Endodermal cell (in vitro differentiated cells): ENCODE results near the gene CSPG5. TPM values are rescaled to one million over a fixed set of nuclear protein-coding genes. Genes with fewer than 3 reads are reported as not detected.
A peak's percentile ranks its signal among the peaks of the same experiment; 100 is the strongest.

Experiments
- DNase-seq: peaks from one replicate; pipeline ENCODE4 v3.0.0-alpha.2; 2017
- H3K27ac ChIP-seq: 2 replicates; pipeline ENCODE4 v1.5.1; 2013; ENCODE audit warnings: mild to moderate bottlenecking, low read depth, low read length, moderate library complexity
- H3K27me3 ChIP-seq: 2 replicates; pipeline ENCODE4 v1.6.1; 2013; ENCODE audit warnings: mild to moderate bottlenecking, low read length, moderate library complexity; ENCODE audit not compliant: insufficient read depth, control insufficient read depth, poor library complexity, severe bottlenecking
- H3K36me3 ChIP-seq: 2 replicates; pipeline ENCODE4 v1.7.0; 2013; ENCODE audit warnings: mild to moderate bottlenecking, low read length, moderate library complexity; ENCODE audit not compliant: control insufficient read depth, insufficient read depth
- H3K4me1 ChIP-seq: one replicate; pipeline ENCODE4 v1.7.0; 2013; ENCODE audit warnings: low read length; ENCODE audit not compliant: control insufficient read depth, insufficient read depth
- H3K4me3 ChIP-seq: 2 replicates; pipeline ENCODE4 v1.5.1; 2013; ENCODE audit warnings: mild to moderate bottlenecking, low read length, moderate library complexity
- H3K9ac ChIP-seq: 2 replicates; pipeline ENCODE4 v1.6.1; 2013; ENCODE audit warnings: mild to moderate bottlenecking, low read length, moderate library complexity; ENCODE audit not compliant: poor library complexity, severe bottlenecking; ENCODE audit errors: extremely low read depth
- H3K9me3 ChIP-seq: 2 replicates; pipeline ENCODE4 v1.6.1; 2013; ENCODE audit warnings: mild to moderate bottlenecking, low read length, moderate library complexity; ENCODE audit not compliant: control insufficient read depth
- H3K27ac Mint-ChIP-seq: 2 replicates; pipeline ENCODE4 v1.8.0; 2020; ENCODE audit warnings: mixed read lengths
- H3K27me3 Mint-ChIP-seq: 2 replicates; pipeline ENCODE4 v1.8.0; 2021; ENCODE audit warnings: mild to moderate bottlenecking, mixed read lengths; ENCODE audit not compliant: insufficient read depth
- H3K36me3 Mint-ChIP-seq: 2 replicates; pipeline ENCODE4 v1.8.0; 2020; ENCODE audit warnings: low read depth, mixed read lengths
- H3K4me1 Mint-ChIP-seq: 2 replicates; pipeline ENCODE4 v1.8.0; 2020; ENCODE audit warnings: mixed read lengths
- H3K4me3 Mint-ChIP-seq: 2 replicates; pipeline ENCODE4 v1.8.0; 2020; ENCODE audit warnings: mild to moderate bottlenecking, moderate library complexity, mixed read lengths
- H3K9me3 Mint-ChIP-seq: 2 replicates; pipeline ENCODE4 v1.8.0; 2020; ENCODE audit warnings: mild to moderate bottlenecking, mixed read lengths
- CTCF ChIP-seq: fragments of 200-600 bp; sonication (generic); conservative IDR thresholded peaks from 2 replicates; pipeline ENCODE4 v1.5.0; 2021; ENCODE audit warnings: antibody characterized with exemption, mild to moderate bottlenecking
- WGBS, 2 experiments: methylation state at CpG; one replicate each; pipeline versions ENCODE4 v1.1.5 to v1.1.7; 2013; ENCODE audit warnings: missing lambda C conversion rate in 2 of 2, mixed read lengths in 1 of 2; ENCODE audit not compliant: insufficient coverage in 1 of 2, insufficient read length in 1 of 2; 5-methylcytosine and 5-hydroxymethylcytosine counted together
- total RNA-seq, 2 donors: library from RNA; stranded (reverse); fragmentation: NEBNext Ultra II Directional in 1 of 2; extraction: Animal tissue kit (Norgen Biotek cat#: 25700) in 1 of 2; gene quantifications; 2 replicates in 1 of 2; 3 replicates in 1 of 2; pipeline ENCODE4 v1.2.1, GENCODE V29; 2021

CSPG5 gene
- total RNA-seq, 2 donors from 2014 or later: 0.53 to 0.70 TPM

DNA sequence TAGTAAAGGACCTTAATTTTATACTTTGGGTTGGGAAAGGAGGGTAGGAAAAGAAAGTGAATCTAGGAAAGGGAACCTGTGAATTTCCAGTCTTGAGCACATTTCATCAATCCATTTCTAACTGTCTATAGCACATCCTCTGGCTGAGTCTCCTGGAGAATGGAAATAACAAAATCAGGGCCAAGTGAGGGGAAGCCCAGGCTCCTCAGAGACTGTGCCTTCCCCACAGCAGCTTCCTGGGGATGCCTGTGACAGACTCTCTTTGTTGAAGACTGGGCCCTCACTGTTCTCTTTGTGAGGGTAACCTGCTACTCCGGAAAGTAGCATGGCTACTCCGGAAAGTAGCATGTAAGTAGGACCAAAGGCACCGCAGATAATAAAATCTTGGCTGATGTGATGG is 22.6 kb upstream of the CSPG5 start:
- no peaks in the 10 kb centered on the region for H3K4me1 ChIP-seq
- WGBS, 2 experiments: 91 to 100% methylated on average over 3 of the region's 3 CpGs
- no peak for DNase-seq
- no peaks in the 10 kb centered on the region for H3K4me1 Mint-ChIP-seq
- H3K27ac Mint-ChIP-seq: no peak overlapping the region
- no peak overlapping the region for H3K4me3 ChIP-seq
- H3K36me3 ChIP-seq: peaks cover 80% of the 10 kb centered on the region
- no peaks in the 10 kb centered on the region for H3K9me3 ChIP-seq
- H3K27me3 Mint-ChIP-seq: no peaks in the 10 kb centered on the region
- H3K9me3 Mint-ChIP-seq: no peaks in the 10 kb centered on the region
- H3K27ac ChIP-seq: peak overlapping the region; percentile 60
- H3K27me3 ChIP-seq: no peaks in the 10 kb centered on the region
- no peak for TF ChIP-seq CTCF
- H3K4me3 Mint-ChIP-seq: no peak overlapping the region
- H3K36me3 Mint-ChIP-seq: peaks cover 65% of the 10 kb centered on the region
- no peak overlapping the region for H3K9ac ChIP-seq

DNA sequence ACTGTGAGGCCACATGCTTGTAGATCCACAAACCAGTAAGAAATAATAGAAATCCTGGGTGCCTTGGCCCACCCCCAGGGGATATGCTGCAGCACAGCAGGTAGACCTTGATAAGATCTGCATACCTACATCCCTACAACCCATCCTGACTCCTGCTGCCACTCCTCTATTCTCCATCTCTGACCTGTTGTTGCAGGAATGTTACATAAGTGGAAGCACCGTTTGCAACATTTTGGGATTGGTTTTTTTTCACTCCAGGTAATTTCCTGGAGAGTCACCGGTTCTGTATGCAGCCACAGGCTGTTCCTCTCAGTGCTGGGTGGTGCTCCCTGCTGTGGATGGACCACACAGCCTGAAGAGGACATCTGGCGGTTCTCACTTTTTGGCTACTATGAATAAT is 16.1 kb upstream of the CSPG5 start:
- Histone ChIP-seq H3K9me3 (no peaks in the 10 kb centered on the region), H3K9ac (no peak overlapping the region), H3K36me3 (peaks cover 77% of the 10 kb centered on the region), H3K27ac (no peak overlapping the region), H3K4me3 (no peak overlapping the region), H3K4me1 (no peaks in the 10 kb centered on the region), H3K27me3 (no peaks in the 10 kb centered on the region)
- DNase-seq: peak; percentile 60
- Mint-ChIP-seq H3K9me3 (no peaks in the 10 kb centered on the region), H3K27ac (no peak overlapping the region), H3K4me3 (no peak overlapping the region), H3K27me3 (no peaks in the 10 kb centered on the region), H3K4me1 (no peaks in the 10 kb centered on the region), H3K36me3 (peaks cover 57% of the 10 kb centered on the region)
- no peak for TF ChIP-seq CTCF
- WGBS, 2 experiments: 59 to 89% methylated on average over 2 to 3 of the region's 3 CpGs

DNA sequence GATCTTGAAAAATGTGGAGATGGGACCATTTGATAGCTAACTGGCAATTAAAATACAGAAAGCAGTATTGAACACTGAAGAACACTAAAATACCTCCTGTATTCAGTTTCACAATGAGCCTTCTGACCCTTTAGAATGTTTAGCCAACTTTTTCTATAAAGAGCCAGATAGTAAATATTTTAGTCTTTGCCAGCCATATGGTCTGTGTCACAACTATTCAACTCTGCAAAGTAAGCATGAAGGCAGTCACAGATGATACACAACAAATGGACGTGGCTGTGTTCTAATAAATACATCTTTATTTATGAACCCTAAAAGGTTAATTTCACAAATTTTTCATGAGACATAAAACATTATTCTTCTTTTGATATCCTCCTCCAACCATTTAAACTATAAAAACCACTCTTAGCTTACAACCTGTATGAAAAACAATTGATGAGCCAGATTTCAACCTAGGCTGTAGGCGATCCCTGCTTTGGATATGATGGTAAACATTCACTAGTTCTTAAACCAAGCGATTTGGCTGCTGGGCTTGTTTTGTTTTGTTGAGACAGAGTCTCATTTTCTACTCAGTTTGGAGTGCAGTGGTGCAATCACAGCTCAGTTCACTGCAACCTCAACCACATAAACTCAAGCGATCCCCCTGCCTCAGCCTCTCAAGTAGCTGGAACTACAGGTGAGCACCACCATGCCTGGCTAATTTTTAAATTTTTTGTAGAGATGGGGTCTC is 13.6 kb upstream of the CSPG5 start:
- no peak overlapping the region for H3K9ac ChIP-seq
- H3K9me3 ChIP-seq: no peaks in the 10 kb centered on the region
- TF ChIP-seq CTCF: no peak
- no peaks in the 10 kb centered on the region for H3K27me3 ChIP-seq
- no peak overlapping the region for H3K4me3 ChIP-seq
- peaks cover 78% of the 10 kb centered on the region for H3K36me3 ChIP-seq
- no peaks in the 10 kb centered on the region for H3K4me1 ChIP-seq
- WGBS, 2 experiments: 85 to 89% methylated on average over 2 to 4 of the region's 4 CpGs
- Mint-ChIP-seq H3K36me3 (peaks cover 60% of the 10 kb centered on the region), H3K9me3 (no peaks in the 10 kb centered on the region), H3K27me3 (no peaks in the 10 kb centered on the region), H3K4me1 (no peaks in the 10 kb centered on the region), H3K4me3 (no peak overlapping the region), H3K27ac (no peak overlapping the region)
- H3K27ac ChIP-seq: no peak overlapping the region
- DNase-seq: no peak
